Measurements from ENCODE around the gene CSF3. TPM values are rescaled to one million over a fixed set of nuclear protein-coding genes. Genes with fewer than 3 reads are reported as not detected.

The CSF3 gene
- total RNA-seq, 1 experiment from 2014 or later, result not detected

- peak; percentile 49 for DNase-seq (ENCODE audit: low read depth)
Measured at GRCh38 chr17:40023590-40024292, 8.5 kb downstream of the CSF3 start.

- DNase-seq (ENCODE audit: low read depth), result peak; percentile 63
Measured at GRCh38 chr17:40024901-40025300, 9.7 kb downstream of the CSF3 start.

- DNase-seq (ENCODE audit: low read depth), result no peak
Measured at GRCh38 chr17:40025559-40025958, 10.3 kb downstream of the CSF3 start.

- no peak for DNase-seq (ENCODE audit: low read depth)
Measured at GRCh38 chr17:40025991-40026815, 11.0 kb downstream of the CSF3 start.

- peak; percentile 53 for DNase-seq (ENCODE audit: low read depth)
Measured at GRCh38 chr17:40026816-40027613, 11.8 kb downstream of the CSF3 start.

GRCh38 chr17:40027614-40028012 is 12.4 kb downstream of the CSF3 start:
- no peak for DNase-seq (ENCODE audit: low read depth)

GRCh38 chr17:40028595-40028994 is 13.4 kb downstream of the CSF3 start:
- DNase-seq (ENCODE audit: low read depth), result no peak

GRCh38 chr17:40031706-40032105 is 16.5 kb downstream of the CSF3 start:
- no peak for DNase-seq (ENCODE audit: low read depth)

GRCh38 chr17:40032322-40033320 is 17.4 kb downstream of the CSF3 start:
- no peak for DNase-seq (ENCODE audit: low read depth)

- no peak for DNase-seq (ENCODE audit: low read depth)
Measured at GRCh38 chr17:40033339-40033738, 18.1 kb downstream of the CSF3 start.

- DNase-seq (ENCODE audit: low read depth), result no peak
Measured at GRCh38 chr17:40034426-40035161, 19.4 kb downstream of the CSF3 start.

GRCh38 chr17:40035162-40035559 is 19.9 kb downstream of the CSF3 start:
- DNase-seq (ENCODE audit: low read depth), result no peak

- peak; percentile 48 for DNase-seq (ENCODE audit: low read depth)
Measured at GRCh38 chr17:40038882-40039513, 23.8 kb downstream of the CSF3 start.

- no peak for DNase-seq (ENCODE audit: low read depth)
Measured at GRCh38 chr17:40041196-40041595, 26.0 kb downstream of the CSF3 start.

- no peak for DNase-seq (ENCODE audit: low read depth)
Measured at GRCh38 chr17:40056379-40057015, 41.3 kb downstream of the CSF3 start.

GRCh38 chr17:40058186-40058784 is 43.0 kb downstream of the CSF3 start:
- peak; percentile 25 for DNase-seq (ENCODE audit: low read depth)

GRCh38 chr17:40058865-40059264 is 43.6 kb downstream of the CSF3 start:
- DNase-seq (ENCODE audit: low read depth), result no peak

GRCh38 chr17:40059729-40060475 is 44.7 kb downstream of the CSF3 start:
- DNase-seq (ENCODE audit: low read depth), result no peak

All from HT1080 (cell line).